Parathyroid adenoma (tissue), 2 donors: Measurements from ENCODE around the gene SEZ6L2.
"Not testable (repeated sequence)": the region's sequence is repeated elsewhere in the genome, so short reads cannot be mapped to it uniquely, and the experiment has no call there.

Experiments used
- H2AFZ ChIP-seq: fragments of 300-600 bp; sonication (generic); one replicate; pipeline ENCODE4 v1.7.0; 2017; ENCODE audit warnings: antibody characterized with exemption, mild to moderate bottlenecking
- H3K27ac ChIP-seq: fragments of 300-600 bp; sonication (generic); one replicate; pipeline ENCODE4 v1.7.0; 2017
- H3K27me3 ChIP-seq: fragments of 300-600 bp; sonication (generic); one replicate; pipeline ENCODE4 v1.7.0; 2017; ENCODE audit warnings: low read length; ENCODE audit not compliant: control insufficient read depth, insufficient read depth
- H3K36me3 ChIP-seq: fragments of 300-600 bp; sonication (generic); one replicate; pipeline ENCODE4 v1.7.0; 2017; ENCODE audit warnings: low read length; ENCODE audit not compliant: control insufficient read depth, insufficient read depth
- H3K4me1 ChIP-seq: fragments of 300-600 bp; sonication (generic); one replicate; pipeline ENCODE4 v1.7.0; 2017; ENCODE audit warnings: control low read depth
- H3K4me2 ChIP-seq: fragments of 300-600 bp; sonication (generic); one replicate; pipeline ENCODE4 v1.7.0; 2017; ENCODE audit warnings: low read length
- H3K4me3 ChIP-seq: fragments of 300-600 bp; sonication (generic); one replicate; pipeline ENCODE4 v1.7.0; 2017; ENCODE audit warnings: low read depth, low read length
- H3K79me2 ChIP-seq: fragments of 300-600 bp; sonication (generic); one replicate; pipeline ENCODE4 v1.7.0; 2017; ENCODE audit warnings: control low read depth
- H3K9ac ChIP-seq: fragments of 300-600 bp; sonication (generic); one replicate; pipeline ENCODE4 v1.7.0; 2017; ENCODE audit warnings: mild to moderate bottlenecking
- H3K9me3 ChIP-seq: fragments of 300-600 bp; sonication (generic); one replicate; pipeline ENCODE4 v1.7.0; 2017; ENCODE audit warnings: low read length; ENCODE audit not compliant: control insufficient read depth
- CTCF ChIP-seq: fragments of 300-600 bp; sonication (generic); IDR thresholded peaks from one replicate; pipeline ENCODE4 v1.7.0; 2017; ENCODE audit warnings: antibody characterized with exemption, mild to moderate bottlenecking
- donor health status: primary hyperparathyroidism.

Gene SEZ6L2

GRCh38 chr16:29839822-29840221 lies 59.5 kb downstream of the SEZ6L2 start:
- no peaks in the 10 kb centered on the region for H3K36me3 ChIP-seq
- no peak overlapping the region for H2AFZ ChIP-seq
- no peaks in the 10 kb centered on the region for H3K79me2 ChIP-seq
- no peak for TF ChIP-seq CTCF
- no peak overlapping the region for H3K9ac ChIP-seq
- H3K9me3 ChIP-seq: no peaks in the 10 kb centered on the region
- peaks cover 7% of the 10 kb centered on the region for H3K4me1 ChIP-seq
- no peak overlapping the region for H3K4me2 ChIP-seq
- no peaks in the 10 kb centered on the region for H3K27me3 ChIP-seq
- H3K4me3 ChIP-seq: no peak overlapping the region
- no peak overlapping the region for H3K27ac ChIP-seq

- no peaks in the 10 kb centered on the region for H3K79me2 ChIP-seq
- no peaks in the 10 kb centered on the region for H3K36me3 ChIP-seq
- TF ChIP-seq CTCF: no peak
- no peak overlapping the region for H3K4me2 ChIP-seq
- H3K27me3 ChIP-seq: no peaks in the 10 kb centered on the region
- H3K4me3 ChIP-seq: no peak overlapping the region
- H3K4me1 ChIP-seq: peaks cover 7% of the 10 kb centered on the region
- no peaks in the 10 kb centered on the region for H3K9me3 ChIP-seq
- no peak overlapping the region for H3K27ac ChIP-seq
- no peak overlapping the region for H2AFZ ChIP-seq
- H3K9ac ChIP-seq: no peak overlapping the region
Measured at GRCh38 chr16:29837841-29838240, 61.5 kb downstream of the SEZ6L2 start.

- Histone ChIP-seq H3K79me2 (peaks cover under 1% of the 10 kb centered on the region), H2AFZ (no peak overlapping the region), H3K27ac (no peak overlapping the region), H3K27me3 (no peaks in the 10 kb centered on the region), H3K9me3 (no peaks in the 10 kb centered on the region), H3K4me2 (no peak overlapping the region), H3K4me1 (peaks cover 7% of the 10 kb centered on the region), H3K9ac (no peak overlapping the region), H3K4me3 (no peak overlapping the region), H3K36me3 (no peaks in the 10 kb centered on the region)
- no peak for TF ChIP-seq CTCF
Measured at GRCh38 chr16:29836623-29837022, 62.7 kb downstream of the SEZ6L2 start.

- no peak overlapping the region for H3K9ac ChIP-seq
- H3K27me3 ChIP-seq: no peaks in the 10 kb centered on the region
- no peaks in the 10 kb centered on the region for H3K36me3 ChIP-seq
- H3K79me2 ChIP-seq: peaks cover 3% of the 10 kb centered on the region
- no peaks in the 10 kb centered on the region for H3K9me3 ChIP-seq
- H3K27ac ChIP-seq: no peak overlapping the region
- no peak overlapping the region for H3K4me3 ChIP-seq
- TF ChIP-seq CTCF: no peak
- H3K4me1 ChIP-seq: peaks cover 4% of the 10 kb centered on the region
- no peak overlapping the region for H3K4me2 ChIP-seq
- no peak overlapping the region for H2AFZ ChIP-seq
Measured at GRCh38 chr16:29835926-29836325, 63.4 kb downstream of the SEZ6L2 start.

- Histone ChIP-seq H3K27me3 (no peaks in the 10 kb centered on the region), H3K4me1 (no peaks in the 10 kb centered on the region), H3K9ac (no peak overlapping the region), H2AFZ (no peak overlapping the region), H3K4me3 (no peak overlapping the region), H3K27ac (no peak overlapping the region), H3K79me2 (peaks cover 15% of the 10 kb centered on the region), H3K36me3 (no peaks in the 10 kb centered on the region), H3K4me2 (no peak overlapping the region), H3K9me3 (no peaks in the 10 kb centered on the region)
- TF ChIP-seq CTCF: no peak
Measured at GRCh38 chr16:29834079-29834478, 65.3 kb downstream of the SEZ6L2 start.

- not testable (repeated sequence) for H3K27ac ChIP-seq, H3K4me1 ChIP-seq, H2AFZ ChIP-seq, H3K27me3 ChIP-seq, H3K9me3 ChIP-seq, H3K4me3 ChIP-seq, H3K9ac ChIP-seq, H3K36me3 ChIP-seq, H3K4me2 ChIP-seq
- peaks cover 19% of the 10 kb centered on the region for H3K79me2 ChIP-seq
Measured at GRCh38 chr16:29833219-29833618, 66.1 kb downstream of the SEZ6L2 start.
